Suprapubic skin (tissue), 4 donors: ENCODE data around the gene EBP. TPM values are rescaled to one million over a fixed set of nuclear protein-coding genes. Genes with fewer than 3 reads are reported as not detected.
A peak's percentile ranks its signal among the peaks of the same experiment; 100 is the strongest.

Experiments
- DNase-seq, 2 donors: peaks; one replicate each; pipeline ENCODE4 v3.0.0-alpha.2; 2019; ENCODE audit warnings: low spot score in 2 of 2
- H3K27ac ChIP-seq: fragments of 200-600 bp; sonication (generic); one replicate; pipeline ENCODE4 v1.5.1; 2019
- H3K27me3 ChIP-seq: fragments of 200-600 bp; sonication (generic); one replicate; pipeline ENCODE4 v1.5.1; 2019
- H3K36me3 ChIP-seq: fragments of 200-600 bp; sonication (generic); one replicate; pipeline ENCODE4 v1.5.1; 2019
- H3K4me1 ChIP-seq: fragments of 200-600 bp; sonication (generic); one replicate; pipeline ENCODE4 v1.5.1; 2019
- H3K4me3 ChIP-seq: fragments of 200-600 bp; sonication (generic); one replicate; pipeline ENCODE4 v1.5.1; 2019; ENCODE audit warnings: mild to moderate bottlenecking
- H3K9me3 ChIP-seq: fragments of 200-600 bp; sonication (generic); one replicate; pipeline ENCODE4 v1.5.1; 2019
- EP300 ChIP-seq: sonication (generic); formaldehyde crosslinking; IDR thresholded peaks from one replicate; pipeline ENCODE4 v1.6.1; 2017; ENCODE audit warnings: antibody characterized with exemption
- POLR2A ChIP-seq, 2 donors: fragments of 450-650 bp; IDR thresholded peaks; one replicate each; pipeline ENCODE4 v1.6.1; 2017; ENCODE audit warnings: antibody characterized with exemption in 2 of 2, mild to moderate bottlenecking in 2 of 2, moderate library complexity in 2 of 2
- POLR2AphosphoS5 ChIP-seq, 3 donors: sonication (generic); formaldehyde crosslinking; IDR thresholded peaks; one replicate each; pipeline ENCODE4 v1.6.1; 2017; ENCODE audit warnings: antibody characterized with exemption in 3 of 3
- WGBS: methylation state at CpG from one replicate; pipeline ENCODE4 v1.1.5; 2018; 5-methylcytosine and 5-hydroxymethylcytosine counted together
- total RNA-seq, 4 donors: library from RNA; depleted of rRNA; stranded (reverse); fragments of >200 nt; gene quantifications; one replicate each; pipeline ENCODE4 v1.1.0, GENCODE V29; 2016
- TF ChIP-seq, protein P1 (sequence below), 2 donors: fragments of 200-600 bp in 1 of 2; fragments of 450-650 bp in 1 of 2; sonication (generic) in 1 of 2; IDR thresholded peaks; one replicate each; pipeline ENCODE4 v1.5.1; 2016 to 2019; ENCODE audit warnings: antibody characterized with exemption in 2 of 2, mild to moderate bottlenecking in 1 of 2, moderate library complexity in 1 of 2

The EBP gene
- total RNA-seq, 4 donors from 2014 or later: 43.4 to 82.7 (median 71.9) TPM

DNA sequence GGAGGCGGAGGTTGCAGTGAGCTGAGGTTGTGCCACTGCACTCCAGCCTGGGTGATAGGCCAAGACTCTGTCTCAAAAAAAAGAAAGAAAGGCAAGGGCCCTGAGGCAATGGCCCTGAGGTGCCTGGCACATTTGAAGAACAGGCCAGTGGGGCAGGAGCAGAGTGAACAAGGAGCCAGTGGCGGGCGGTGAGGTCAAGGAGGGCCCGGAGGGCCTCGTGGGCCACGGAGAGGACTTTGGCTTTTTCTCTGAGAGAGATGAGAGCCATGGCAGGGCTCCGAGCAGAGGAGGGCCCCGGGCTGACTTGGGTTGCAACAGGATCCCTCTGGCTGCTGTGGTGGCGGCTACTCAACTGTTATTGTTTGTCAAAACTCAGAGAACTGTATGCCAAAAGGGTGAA, 32.3 kb upstream of the EBP start:
- Histone ChIP-seq H3K4me3 (no peak overlapping the region), H3K4me1 (no peaks in the 10 kb centered on the region), H3K27ac (no peak overlapping the region), H3K9me3 (no peaks in the 10 kb centered on the region), H3K36me3 (peaks cover under 1% of the 10 kb centered on the region), H3K27me3 (no peaks in the 10 kb centered on the region)
- WGBS: 84% methylated on average over 9 of the region's 9 CpGs
- no peak for DNase-seq
- TF ChIP-seq EP300: no peak
- TF ChIP-seq POLR2A (IDR thresholded peaks at IDR 0.05): no peak
- TF ChIP-seq, protein P1, sequence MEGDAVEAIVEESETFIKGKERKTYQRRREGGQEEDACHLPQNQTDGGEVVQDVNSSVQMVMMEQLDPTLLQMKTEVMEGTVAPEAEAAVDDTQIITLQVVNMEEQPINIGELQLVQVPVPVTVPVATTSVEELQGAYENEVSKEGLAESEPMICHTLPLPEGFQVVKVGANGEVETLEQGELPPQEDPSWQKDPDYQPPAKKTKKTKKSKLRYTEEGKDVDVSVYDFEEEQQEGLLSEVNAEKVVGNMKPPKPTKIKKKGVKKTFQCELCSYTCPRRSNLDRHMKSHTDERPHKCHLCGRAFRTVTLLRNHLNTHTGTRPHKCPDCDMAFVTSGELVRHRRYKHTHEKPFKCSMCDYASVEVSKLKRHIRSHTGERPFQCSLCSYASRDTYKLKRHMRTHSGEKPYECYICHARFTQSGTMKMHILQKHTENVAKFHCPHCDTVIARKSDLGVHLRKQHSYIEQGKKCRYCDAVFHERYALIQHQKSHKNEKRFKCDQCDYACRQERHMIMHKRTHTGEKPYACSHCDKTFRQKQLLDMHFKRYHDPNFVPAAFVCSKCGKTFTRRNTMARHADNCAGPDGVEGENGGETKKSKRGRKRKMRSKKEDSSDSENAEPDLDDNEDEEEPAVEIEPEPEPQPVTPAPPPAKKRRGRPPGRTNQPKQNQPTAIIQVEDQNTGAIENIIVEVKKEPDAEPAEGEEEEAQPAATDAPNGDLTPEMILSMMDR (IDR thresholded peaks at IDR 0.05): no peak
- TF ChIP-seq POLR2AphosphoS5 (IDR thresholded peaks at IDR 0.05): no peak

DNA sequence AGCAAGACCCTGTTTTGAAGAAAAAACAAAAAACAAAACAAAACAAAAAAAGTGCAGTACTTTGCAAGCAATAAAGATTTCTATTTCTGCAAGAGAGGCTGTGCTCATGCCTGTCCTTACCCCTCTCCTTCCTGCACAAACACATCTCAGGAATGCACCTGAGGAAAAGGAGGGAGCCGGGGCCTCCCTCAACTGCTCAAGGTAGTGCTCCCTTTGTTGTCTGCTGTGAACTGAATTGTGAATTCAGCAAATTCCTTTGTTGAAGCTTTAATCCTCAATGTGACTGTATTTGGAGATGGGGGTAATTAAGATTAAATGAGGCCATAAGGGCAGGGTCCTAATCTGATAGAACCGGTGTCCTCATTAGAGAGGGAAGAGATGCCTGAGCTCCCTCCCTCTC, 31.7 kb upstream of the EBP start:
- Histone ChIP-seq H3K27me3 (no peaks in the 10 kb centered on the region), H3K4me1 (no peaks in the 10 kb centered on the region), H3K4me3 (no peak overlapping the region), H3K27ac (peak overlapping the region; percentile 60), H3K9me3 (no peaks in the 10 kb centered on the region), H3K36me3 (no peaks in the 10 kb centered on the region)
- no peak for TF ChIP-seq EP300
- TF ChIP-seq, protein P1 (IDR thresholded peaks at IDR 0.05): no peak
- no peak for TF ChIP-seq POLR2AphosphoS5 (IDR thresholded peaks at IDR 0.05)
- no peak for TF ChIP-seq POLR2A (IDR thresholded peaks at IDR 0.05)
- DNase-seq: no peak
- WGBS: 65% methylated on average over 2 of the region's 2 CpGs

DNA sequence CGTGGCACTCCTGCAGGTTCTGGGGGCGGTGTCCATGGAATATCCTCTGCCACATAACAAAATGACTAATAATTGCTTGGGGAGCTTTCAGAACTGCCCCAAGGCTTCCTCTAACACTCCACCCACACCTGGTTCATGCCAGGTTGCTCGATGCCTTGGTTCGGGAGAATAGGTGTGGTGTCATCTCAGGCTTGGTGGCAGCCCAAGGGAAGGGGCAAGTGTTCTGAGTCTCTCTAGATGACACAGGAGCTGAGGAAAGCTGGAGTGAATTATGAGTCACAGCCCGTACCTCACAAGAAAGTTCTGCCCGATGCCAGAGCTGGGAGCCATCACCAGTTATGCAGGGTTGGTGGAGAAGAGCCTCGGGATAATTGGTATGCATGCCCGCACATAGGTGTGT, 30.9 kb upstream of the EBP start:
- TF ChIP-seq POLR2AphosphoS5 (IDR thresholded peaks at IDR 0.05) (no peak), EP300 (no peak), POLR2A (IDR thresholded peaks at IDR 0.05) (no peak)
- TF ChIP-seq, protein P1 (IDR thresholded peaks at IDR 0.05): no peak
- Histone ChIP-seq H3K36me3 (no peaks in the 10 kb centered on the region), H3K4me3 (no peak overlapping the region), H3K27me3 (no peaks in the 10 kb centered on the region), H3K27ac (peak overlapping the region; percentile 60), H3K4me1 (no peaks in the 10 kb centered on the region), H3K9me3 (no peaks in the 10 kb centered on the region)
- WGBS: 64% methylated on average over 8 of the region's 8 CpGs
- no peak for DNase-seq

DNA sequence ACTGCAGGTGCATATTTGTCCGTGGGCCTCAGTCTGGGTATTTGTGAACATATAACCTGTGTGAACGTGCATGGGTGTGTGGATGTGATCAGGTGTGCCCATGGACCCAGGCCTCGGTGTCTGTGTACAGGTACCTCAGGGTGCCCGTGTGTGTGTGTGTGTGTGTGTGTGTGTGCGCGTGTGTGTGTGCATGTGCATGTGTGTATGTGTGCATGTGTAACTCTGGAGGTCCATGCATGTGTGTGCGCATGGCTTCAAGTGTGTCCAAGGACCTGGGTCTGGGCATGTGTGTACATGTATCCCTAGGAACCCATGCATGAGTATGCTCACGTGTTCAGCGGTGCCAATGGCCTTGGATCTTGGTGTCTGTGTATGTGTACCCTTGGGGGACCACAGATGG, 29.8 kb upstream of the EBP start:
- no peaks in the 10 kb centered on the region for H3K9me3 ChIP-seq
- H3K4me1 ChIP-seq: no peaks in the 10 kb centered on the region
- WGBS: 84% methylated on average over 6 of the region's 9 CpGs
- H3K27me3 ChIP-seq: no peaks in the 10 kb centered on the region
- no peaks in the 10 kb centered on the region for H3K36me3 ChIP-seq
- DNase-seq: no peak
- no peak overlapping the region for H3K4me3 ChIP-seq
- H3K27ac ChIP-seq: no peak overlapping the region
- TF ChIP-seq EP300 (no peak), POLR2A (IDR thresholded peaks at IDR 0.05) (no peak), POLR2AphosphoS5 (IDR thresholded peaks at IDR 0.05) (no peak)
- TF ChIP-seq, protein P1 (IDR thresholded peaks at IDR 0.05): no peak

DNA sequence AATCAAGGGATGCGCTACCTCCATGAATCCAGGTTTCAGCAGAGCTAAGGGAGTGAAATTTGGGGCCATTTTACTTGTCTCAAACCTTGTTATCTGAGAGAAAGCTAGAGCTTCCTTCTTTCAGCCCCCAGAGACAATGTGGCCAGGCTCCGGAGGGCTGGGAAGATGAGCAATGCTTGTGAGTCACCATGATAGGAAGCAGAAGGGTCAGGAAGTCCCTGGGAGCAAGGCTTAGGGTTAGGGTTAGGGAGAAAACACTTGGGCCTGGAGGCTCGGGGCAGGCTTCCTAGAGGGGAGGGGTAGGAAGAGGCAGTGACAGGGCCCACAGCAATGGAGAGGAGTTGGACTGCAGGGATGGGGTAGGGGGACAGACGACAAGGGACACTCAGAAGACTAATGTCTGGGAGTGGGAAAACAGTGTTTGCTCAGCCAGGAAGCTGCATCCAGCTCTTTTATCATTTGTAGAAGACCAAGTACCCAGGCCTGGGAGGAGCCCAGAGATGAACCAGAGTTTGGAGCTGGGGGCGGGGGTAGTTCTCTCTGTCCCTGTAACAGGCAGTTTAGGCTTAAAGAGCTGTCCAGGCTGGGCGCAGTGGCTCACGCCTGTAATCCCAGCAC, 29.2 kb upstream of the EBP start:
- no peaks in the 10 kb centered on the region for H3K36me3 ChIP-seq
- no peak for DNase-seq
- no peak overlapping the region for H3K27ac ChIP-seq
- H3K4me3 ChIP-seq: no peak overlapping the region
- H3K4me1 ChIP-seq: no peaks in the 10 kb centered on the region
- H3K27me3 ChIP-seq: no peaks in the 10 kb centered on the region
- TF ChIP-seq, protein P1 (IDR thresholded peaks at IDR 0.05): no peak
- TF ChIP-seq EP300: no peak
- TF ChIP-seq POLR2A (IDR thresholded peaks at IDR 0.05): no peak
- no peak for TF ChIP-seq POLR2AphosphoS5 (IDR thresholded peaks at IDR 0.05)
- no peaks in the 10 kb centered on the region for H3K9me3 ChIP-seq
- 77% methylated on average over 7 of the region's 7 CpGs for WGBS
